Measurements from ENCODE around the gene KCNJ4.
"Not testable (repeated sequence)": the region's sequence is repeated elsewhere in the genome, so short reads cannot be mapped to it uniquely, and the experiment has no call there.

The KCNJ4 gene

DNA sequence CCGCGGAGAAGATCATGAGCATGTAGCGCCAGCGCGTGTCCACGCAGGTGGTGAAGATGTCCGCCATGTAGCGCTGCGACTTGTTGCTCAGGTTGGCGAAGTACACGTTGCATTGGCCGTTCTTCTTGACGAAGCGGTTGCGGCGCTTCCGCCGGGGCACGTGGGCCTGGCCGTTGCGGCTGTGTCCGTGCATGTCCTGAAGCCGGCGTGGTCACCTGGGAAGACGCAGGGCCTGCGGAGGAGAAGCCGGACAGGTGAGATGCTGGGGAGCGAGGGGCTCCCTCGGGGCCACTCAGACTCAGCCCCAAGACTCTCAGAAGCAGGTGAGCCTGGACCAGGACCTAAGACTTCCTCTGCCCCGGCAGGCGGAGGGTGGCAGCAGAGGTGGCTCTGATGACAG, 27.1 kb downstream of the KCNJ4 start:
- no peak for DNase-seq

DNA sequence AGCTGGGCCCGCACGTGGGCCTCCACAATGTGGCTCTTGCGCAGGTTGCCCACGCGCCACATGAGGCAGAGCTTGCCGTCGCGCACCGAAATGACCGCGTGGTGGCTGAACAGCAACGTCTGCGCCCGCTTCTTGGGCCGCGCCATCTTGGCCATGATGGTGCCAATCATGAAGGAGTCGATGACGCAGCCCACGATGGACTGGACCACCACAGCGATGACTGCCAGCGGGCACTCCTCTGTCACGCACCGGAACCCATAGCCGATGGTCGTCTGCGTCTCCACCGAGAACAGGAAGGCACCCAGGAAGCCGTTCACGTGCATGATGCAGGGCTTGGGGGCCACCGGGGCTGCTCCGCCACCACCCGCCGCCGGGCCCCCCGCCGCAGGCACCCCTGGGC, 27.5 kb downstream of the KCNJ4 start:
- no peak for DNase-seq

DNA sequence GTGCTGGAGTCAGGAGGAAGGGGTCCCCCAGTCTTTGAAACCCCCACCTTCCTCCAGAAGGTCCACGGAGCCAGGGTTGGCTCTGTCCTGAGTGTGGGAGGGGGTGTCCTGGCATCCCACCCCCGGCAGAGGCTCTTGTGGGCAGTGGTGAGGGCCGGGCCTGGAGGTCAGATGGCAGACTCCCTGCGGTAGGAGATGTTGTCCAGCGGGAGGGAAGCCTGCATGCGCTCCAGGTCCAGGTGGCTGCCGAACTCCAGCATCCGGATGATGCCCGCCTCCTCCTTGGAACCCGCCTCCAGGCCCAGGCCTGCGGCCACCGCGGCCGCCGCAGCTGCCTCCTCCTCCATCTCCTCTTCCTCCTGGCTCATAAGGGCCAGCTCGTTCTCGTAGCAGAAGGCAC, 28.4 kb downstream of the KCNJ4 start:
- no peak for DNase-seq

DNA sequence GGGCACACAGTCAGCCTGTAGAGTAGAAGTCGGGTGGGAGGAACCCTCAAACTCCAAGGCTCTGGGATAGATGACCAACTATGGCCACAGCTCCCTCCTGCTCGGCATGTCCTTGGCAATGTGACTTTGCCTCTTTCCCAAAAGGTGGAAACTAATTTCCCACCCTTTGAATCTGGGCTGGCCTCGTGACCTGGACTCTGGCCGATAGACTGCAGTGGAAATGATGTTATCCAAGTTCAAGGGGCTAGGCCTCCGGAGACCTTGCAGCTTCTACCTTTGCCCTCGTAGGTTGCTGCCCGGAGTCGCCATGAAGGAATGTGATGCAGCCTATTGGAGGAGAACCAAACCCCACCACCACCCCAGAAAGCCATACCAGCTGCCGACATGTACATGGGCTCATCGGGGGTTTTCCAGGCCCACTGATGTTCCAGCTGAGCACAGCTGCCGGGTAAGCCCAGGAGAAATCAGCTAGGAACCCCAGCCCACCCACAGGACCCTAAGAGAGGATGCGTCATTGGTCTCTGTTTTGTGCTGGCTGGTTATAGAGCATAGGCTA, 30.4 kb downstream of the KCNJ4 start:
- DNase-seq, result no peak

DNA sequence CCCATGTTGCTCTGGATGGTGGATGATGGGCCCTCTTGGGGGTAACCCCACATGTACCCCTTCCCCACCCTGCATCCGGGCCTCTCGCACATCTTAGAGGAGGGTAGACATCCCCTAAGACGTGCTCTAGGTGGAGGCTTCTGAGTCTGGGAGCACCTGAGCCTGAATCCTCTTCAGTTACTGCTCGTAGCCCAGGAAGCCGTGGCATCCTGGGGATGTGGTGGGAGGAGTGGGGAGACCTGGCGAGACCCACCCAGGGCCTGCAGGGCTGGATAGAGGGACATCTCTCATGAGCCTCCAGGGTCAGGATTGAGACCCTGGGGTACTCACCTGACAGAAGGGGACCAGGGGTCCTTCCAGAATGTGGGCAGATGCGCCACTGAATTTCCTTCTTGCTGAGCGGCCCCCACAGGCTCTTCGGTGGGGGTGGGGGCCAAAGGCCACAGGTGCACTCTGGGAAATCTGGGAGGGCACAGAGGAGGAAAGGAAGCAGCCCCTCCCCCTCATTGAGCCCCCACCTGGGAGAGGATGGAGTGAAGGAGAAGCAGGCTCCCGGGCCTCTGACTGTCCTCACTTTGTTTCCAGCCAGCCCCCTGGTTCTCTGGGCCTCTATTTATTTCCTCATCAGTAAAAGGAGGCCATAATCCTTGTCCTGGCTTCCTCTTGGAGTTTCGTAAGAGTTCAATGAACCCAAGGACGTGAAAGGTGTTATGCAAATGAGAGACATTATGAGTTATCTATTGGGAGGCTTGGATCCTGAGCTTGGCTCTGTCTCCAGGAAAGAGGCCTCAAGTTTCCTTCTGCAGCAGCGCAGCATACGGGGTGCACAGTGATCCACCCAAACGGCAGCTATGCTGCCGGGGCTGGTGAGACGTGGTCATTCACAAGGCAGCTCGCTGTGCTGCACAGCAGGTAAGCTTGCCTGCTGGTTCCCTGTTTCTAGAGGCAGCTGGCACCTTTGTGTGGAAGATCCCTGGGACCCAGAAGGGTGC, 31.2 kb downstream of the KCNJ4 start:
- no peak for DNase-seq

DNA sequence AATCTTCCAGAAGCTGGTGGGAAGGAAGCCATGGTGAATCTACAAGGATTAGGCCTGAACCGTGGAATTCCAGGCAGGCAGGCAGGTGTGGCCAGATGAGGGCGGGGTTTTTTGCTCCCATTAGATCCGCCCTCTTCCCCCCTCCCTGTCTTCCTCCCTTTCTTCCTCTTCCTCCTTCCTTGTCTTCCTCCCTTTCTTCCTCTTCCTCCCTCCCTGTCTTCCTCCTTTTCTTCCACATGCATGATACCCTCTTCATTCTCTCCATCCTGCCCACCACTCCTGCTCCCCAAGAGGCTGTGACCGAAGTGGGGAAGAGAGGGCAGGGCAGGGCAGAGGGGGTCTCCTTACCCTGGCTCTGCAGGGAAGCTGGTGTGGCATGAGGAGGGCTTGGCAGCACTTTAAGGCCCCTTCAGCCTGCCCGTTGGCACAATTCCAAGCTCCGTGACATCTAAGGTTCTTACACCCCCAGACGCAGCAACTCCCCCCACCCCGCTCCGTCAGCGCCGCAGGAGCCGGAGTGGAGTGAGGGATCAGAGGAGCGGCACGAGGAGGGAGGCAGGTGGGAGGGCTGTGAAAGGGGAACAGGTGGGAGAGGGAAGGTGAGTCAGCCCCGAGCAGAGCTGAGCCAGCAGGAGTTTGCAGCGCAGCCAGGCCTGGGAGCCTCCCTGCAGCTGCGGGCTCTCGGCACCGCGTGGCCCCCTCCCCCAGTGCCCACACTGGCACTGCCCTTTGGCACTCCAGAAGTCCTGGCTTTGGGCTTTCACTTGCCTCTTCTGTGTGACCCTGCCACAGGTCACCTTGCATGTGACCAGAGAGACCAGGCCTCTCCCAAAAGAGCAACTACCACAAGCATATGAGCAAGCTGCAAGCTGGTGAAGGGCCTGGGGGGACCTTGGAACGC, 32.1 kb downstream of the KCNJ4 start:
- DNase-seq, result no peak

DNA sequence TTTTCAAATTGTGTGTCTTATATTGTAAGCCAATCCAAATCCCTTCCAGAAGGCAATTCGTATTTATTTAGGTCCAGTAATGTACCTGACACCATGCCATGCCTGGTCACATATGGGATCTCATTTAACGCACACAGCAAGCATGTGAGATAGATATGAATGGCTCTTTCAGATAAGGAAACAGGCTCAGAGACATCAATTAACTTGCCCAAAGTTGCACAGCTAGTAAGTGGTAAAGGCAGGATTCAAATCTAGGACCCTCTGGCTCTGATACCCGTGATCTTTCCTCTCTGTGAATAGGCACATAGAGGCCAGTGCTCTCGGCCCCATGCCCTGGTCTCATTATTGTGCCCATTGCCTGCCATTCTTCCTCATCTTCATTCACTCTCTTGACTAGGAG, 34.3 kb downstream of the KCNJ4 start:
- no peak for DNase-seq

DNA sequence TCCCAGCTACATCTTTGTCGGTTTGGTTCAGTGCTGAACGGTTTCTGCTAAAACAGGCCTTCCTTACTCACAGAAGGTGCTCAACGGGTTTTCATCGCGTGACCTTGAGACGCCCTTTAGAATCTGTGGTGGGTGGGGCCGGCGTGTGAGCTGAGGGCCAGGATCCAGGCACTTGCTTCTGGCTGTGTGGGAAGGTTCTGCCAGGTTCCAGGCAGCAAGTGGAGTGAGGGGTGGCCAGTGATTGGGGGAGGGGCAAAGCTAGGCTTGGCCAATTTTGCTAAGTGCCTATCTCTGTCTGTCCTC, 35.2 kb downstream of the KCNJ4 start:
- no peak for DNase-seq

DNA sequence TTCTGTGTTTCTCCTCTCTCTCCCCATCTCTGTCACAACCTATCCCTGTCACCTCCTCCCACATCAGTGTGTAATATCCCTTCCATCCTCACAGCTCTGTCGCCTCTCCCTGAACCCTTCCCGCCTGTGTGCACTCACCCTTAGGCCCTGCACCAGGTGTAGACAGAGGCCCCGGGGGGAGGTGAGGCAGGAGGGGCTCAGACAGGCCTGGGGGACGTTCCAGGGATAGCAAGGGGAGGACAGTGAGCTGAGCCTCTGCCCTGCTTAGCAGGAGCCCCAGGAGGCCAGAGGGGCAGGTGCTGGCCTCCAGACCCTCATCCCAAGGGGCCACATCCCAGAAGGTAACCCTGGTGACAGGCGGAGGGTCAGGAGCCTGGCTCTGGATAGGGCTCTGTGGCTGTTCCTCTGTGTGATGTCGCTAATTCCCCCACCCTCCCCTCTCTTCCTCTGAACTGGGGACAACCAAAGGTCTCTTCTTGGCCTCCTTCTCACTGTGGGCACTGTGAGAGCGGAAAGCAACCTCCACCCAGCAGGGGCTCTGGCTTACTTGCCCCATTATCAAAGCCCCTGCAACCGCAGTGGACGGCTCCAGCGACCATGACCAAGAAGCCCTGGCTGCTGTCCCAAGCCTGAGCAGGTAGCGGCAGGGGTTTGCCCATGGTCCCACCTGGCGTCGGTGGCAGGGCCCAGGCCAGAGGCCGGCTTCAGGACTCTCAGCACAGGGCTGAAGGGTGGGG, 35.7 kb downstream of the KCNJ4 start:
- DNase-seq, result no peak

DNA sequence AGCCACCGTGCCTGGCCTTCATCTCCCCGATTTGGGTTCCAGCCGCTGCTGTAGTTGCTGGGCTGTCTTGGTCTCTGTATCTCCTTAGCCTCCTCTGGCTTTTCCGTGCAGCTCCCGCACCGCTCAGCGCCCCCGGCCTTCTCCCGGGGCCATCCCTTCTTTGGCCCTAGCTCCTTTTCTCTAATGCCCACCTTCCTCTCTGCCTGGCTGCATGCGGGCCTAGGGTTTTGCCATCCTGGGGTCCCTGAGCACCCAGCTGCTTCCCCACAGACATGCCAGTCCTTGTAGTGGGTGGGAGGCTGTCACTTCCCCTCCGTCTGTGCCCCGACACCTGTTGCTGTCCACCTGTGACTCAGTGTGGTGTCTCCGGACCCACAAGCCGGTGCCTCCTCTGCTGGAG, 36.4 kb downstream of the KCNJ4 start:
- no peak for DNase-seq

DNA sequence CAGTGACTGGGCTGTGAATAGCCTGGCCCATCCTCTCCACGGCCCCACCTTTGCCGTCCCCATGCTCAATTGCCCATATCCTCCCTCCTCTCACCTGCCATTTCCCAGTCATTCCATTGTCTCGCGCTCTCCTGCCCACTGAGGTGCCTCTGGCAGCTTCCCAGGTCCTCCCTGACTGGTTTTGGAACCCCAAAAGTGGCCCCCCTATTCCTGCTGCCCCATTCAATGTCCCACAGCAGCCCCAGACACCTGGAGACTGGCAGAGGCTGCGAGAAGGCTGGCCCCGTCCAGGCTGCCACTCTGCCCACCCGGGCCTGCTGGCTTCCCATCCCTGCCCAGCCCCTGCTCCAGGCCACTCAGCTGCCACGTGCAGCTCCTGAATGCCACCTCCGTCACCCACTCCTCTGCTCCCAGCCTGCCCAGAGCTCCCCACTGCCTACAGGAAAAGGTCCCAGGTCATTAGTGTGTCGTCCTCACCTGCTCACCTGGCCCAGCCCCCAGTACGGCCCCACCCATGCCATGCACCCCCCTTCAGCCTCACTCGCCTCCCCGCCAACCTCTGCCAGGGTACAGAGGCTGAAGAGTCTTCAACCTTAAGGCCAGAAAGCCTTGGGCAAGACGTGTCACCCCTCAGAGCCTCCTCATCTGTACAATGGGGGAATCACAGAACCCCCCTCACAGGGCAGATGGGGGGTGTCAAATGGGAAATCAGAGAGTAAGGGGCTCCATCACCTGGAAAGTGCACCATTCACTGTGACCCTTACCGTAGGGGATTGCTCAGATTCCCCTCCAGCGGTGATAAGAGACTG, 37.5 kb downstream of the KCNJ4 start:
- no peak for DNase-seq

DNA sequence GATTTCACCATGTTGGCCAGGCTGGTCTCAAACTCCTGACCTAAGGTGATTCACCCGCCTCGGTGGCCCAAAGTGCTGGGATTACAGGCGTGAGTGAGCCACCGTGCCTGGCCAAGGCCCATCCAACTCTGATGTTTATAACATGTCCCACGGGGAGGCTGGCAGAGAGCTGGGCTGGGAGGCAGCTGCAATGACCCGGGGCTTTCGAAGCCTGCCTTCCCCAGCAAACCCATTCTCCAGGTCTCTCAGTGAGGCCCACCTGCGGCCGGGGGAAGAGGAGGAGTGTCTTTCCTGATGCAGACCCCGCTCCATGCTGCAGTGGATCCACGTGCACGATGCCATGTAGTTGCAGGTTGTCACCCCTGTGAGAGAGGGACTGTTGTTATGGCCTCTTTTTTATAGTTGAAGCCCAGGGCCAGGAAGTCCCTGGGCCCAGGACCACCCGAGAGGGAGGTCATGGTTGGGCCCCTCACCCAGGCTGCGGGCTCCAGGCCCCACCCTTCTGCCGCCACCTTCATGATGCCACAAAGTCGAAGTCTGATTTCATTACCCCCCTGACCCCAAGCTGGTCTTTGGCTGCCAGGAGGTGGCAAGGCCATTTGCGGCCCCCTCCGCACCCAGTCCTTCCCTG, 38.3 kb downstream of the KCNJ4 start:
- DNase-seq, result no peak

DNA sequence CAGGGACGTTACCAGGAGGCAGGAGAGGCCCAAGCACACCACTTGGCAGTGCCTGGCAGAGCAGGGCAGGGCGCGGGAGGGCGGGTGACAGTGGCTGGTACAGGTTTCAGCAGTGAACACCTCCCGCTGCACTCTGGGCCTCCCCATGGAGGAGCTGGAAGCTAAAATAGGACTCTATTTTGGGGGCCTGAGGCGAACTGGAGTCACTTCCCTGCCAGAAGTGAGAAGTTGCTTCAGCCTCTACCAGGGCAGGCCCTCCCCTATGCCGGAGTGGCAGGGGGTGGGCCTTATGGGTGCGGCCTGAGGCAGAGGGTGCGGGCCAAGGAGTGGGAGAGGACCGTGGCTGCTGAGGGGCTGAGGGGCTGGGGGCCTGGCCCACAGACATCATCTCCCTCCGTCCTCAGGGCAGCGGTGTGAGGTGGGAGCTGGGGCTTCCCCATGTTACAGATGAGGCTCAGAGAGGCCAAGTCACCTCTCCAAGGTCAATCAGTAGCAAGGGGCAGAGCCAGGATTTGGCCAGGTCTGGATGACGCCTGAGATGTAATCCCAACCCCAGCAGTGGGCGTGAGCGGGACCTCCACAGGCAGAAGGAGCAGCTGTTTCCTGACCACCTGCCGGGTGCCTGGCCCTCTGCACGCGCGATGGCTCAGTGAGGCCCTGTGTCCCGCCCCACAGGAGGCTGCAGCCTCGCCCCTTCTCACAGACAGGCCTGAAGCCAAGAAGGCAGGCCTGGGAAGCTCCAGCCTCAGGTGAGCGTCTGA, 39.3 kb downstream of the KCNJ4 start:
- DNase-seq, result no peak

DNA sequence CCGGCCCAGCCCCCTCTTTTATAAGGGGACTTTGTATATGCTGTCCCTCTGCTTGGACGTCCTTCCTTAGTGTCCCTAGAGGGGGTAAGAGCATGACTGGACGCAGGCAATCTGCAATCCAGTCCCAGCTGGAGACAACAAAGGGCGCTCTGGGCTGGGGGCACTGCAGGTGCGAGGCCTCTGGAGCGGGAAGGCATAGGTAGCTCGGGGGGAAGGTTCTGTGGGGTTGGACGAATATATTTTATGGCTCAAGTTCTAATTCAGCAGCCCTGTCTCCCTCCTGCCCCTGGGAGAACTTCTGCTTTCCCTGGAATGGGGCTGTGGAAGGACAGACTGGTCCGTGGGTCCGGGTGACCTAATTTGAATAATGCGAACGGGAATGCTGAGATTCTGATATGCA, 40.0 kb downstream of the KCNJ4 start:
- no peak for DNase-seq

DNA sequence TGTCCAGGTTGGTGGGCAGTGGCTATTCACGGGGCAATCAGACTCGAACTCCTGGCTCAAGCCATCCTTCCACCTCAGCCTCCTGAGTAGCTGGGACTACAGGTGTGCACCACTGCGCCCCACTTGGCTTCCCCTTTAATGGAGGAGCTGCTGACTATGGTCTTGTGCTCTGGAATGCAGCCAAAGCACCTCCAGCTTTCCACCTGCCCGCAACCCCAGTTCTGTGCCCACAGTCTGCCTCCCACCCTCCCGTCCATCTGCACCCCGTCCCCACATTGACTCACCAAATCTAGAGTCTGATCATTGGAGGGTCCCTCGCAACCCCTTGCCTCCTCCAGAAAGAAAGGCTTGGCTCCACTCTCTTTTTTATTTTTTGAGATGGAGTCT, 41.0 kb downstream of the KCNJ4 start:
- no peak for DNase-seq

DNA sequence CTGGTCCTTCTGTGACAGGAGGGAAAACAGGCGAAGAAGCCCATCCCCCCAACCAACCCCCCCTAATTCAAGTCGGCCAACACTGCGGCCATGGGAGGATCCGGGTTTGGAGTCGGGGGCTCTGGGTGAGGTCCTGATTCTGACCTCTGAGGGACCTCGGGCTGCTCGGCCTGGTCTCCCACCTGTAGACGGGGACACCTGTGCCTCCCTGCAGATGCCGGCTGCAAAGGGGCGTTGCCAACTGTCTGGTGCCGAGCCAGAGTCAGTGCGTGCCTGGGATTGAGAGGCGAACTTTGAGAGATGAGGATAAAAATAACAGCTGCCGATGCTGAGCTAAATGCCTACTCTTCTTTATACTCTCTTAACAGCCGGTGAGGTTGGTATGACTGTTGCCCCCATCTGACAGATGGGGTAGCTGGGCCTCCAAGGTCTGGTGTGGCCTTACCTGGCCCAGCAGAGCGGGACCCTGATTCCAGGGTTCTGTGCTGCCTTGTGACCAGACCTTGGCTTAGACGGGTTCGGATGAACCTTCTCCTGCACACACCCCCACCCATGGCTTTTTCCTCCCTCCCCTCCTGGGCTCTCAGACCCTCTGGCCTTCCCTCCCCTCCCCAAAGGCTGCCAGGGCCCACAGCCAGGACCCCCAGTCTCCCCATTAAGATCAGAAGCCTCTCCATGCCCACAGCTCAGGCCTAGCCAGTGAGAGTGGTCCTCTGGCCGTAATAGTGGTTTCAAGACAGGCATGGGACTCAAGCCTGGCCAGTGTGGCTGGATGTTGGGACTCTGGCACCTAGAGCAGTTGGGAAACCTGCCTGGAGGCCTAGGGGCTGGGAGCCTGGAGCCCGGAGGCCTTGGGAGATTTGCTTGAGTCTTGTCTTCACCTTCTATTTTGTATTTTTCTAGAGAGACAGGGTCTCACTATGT, 41.7 kb downstream of the KCNJ4 start:
- DNase-seq, result no peak

DNA sequence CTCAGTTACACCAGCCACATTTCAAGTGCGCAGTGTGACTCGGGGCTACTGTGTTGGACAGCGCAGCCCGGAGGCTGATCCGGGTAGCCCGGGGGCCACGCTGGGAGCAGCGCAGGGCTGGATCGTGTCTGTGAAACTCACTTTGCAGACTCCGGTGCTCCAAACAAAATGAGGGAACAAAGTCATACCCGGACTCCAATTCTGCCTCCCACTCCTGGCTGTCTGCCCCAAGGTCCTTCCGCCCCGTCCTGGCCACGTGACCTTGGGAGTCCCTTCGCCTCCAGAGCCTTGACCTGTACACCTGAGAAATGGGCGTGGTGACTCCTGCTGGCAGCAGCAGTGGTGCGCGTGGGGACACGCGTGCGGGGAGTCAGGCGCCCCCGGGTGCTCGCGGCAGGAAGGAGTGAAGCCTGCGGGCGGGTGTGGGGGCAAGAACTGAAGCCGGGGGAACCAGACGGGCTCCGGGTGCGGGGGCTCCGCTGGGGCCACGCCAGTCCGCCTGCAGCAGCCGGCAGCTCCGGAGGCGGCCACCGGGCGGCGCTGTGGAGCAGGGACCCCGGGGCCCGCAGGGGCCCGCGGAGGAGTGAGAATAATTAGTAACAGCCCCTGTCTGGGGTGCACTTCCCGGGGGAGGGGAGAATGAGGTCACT, 42.4 kb downstream of the KCNJ4 start:
- peak; percentile 15 for DNase-seq

DNA sequence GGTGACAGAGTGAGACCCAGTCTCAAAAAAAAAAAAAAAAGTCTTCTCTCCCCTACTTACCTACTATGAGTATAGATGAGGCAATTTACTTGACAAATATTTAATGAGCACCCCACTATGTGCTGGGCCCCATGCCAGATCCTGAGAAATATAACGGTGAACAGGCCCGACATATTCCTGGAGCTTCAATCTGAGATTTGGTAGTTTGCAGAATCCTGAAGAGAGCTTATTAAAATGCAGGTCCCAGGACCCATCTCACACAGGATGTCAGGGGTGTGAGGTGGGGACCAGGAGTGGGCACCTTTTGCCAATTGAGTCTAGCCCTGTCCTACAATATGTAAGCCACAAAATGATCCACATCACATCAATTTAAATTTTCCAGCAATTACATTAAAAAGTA, 44.0 kb downstream of the KCNJ4 start:
- no peak for DNase-seq

DNA sequence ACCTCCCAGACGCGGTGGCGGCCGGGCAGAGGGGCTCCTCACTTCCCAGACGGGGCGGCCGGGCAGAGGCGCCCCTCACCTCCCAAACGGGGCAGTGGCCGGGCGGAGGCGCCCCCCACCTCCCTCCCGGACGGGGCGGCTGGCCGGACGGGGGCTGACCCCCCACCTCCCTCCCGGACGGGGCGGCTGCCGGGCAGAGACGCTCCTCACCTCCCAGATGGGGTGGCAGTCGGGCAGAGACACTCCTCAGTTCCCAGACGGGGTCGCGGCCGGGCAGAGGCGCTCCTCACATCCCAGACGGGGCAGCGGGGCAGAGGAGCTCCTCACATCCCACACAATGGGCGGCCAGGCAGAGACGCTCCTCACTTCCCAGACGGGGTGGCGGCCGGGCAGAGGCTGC, 45.1 kb downstream of the KCNJ4 start:
- DNase-seq, result not testable (repeated sequence)
